ENCODE measurements around the gene ANAPC7.
"Not testable (repeated sequence)": the region's sequence is repeated elsewhere in the genome, so short reads cannot be mapped to it uniquely, and the experiment has no call there.

The ANAPC7 gene, protein sequence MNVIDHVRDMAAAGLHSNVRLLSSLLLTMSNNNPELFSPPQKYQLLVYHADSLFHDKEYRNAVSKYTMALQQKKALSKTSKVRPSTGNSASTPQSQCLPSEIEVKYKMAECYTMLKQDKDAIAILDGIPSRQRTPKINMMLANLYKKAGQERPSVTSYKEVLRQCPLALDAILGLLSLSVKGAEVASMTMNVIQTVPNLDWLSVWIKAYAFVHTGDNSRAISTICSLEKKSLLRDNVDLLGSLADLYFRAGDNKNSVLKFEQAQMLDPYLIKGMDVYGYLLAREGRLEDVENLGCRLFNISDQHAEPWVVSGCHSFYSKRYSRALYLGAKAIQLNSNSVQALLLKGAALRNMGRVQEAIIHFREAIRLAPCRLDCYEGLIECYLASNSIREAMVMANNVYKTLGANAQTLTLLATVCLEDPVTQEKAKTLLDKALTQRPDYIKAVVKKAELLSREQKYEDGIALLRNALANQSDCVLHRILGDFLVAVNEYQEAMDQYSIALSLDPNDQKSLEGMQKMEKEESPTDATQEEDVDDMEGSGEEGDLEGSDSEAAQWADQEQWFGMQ

DNA sequence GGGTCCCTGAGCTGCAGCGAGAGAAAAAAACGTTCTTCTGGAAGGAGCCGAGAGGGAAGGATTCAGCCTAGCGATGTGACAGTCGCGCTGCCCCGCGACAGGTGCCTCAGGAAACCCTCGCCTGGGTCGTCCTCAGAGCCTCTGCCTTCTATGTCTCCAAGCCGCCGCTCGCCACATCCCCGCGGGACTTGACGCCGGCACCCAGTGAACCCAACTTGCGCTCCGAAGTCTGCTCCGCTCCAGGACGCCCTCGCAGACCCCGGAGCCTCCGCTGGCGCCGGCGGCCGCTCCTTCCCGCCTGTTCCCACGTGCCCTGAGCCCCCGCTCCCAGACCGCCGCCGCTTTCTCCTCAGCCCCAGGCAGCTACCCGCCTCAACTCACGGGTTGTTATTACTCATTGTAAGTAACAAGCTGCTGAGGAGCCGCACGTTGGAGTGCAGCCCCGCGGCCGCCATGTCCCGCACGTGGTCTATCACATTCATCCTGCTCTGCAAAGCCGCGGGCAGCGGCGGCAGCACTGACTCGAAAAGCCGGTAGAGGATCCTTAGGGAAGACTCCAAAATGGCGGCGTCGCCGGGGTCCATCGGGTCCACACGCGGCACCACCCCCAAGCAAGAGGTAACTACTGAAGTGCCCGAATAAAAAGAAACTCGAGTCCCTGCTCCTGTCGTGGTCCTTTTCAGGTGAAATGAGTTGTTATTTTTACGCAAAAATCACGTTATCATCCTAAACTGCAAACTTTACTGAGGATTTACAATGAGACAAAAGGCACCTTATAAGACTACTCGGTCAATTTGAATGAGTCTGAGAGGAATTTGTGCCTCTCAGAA, at the start of gene ANAPC7:
Gene ANAPC7, minus strand, starts transcription at position 563 of the 830 bp plus-strand sequence. Its CDS starts 81 bp downstream, at position 482.
- DNase-seq, result peak; percentile 87

DNA sequence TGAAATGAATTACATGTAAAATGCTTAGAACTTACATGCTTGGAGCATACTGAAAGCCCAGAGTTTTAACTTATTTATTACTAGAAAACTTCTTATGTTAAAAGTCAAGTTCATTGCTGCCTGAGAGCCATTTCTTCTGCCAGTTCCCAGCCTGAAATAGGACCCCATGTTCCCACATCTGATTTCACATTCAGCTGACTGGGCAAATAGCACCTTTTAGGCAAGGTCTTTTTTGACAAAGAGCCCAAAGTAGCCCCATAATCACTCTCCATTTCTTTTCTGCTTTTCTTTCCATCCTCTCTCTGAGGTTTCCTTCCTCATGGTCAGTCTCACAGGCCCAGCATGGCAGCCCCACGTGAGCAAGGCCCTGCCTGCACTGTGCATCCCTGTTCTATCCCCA, 47.8 kb upstream of the ANAPC7 start:
- DNase-seq, result no peak

DNA sequence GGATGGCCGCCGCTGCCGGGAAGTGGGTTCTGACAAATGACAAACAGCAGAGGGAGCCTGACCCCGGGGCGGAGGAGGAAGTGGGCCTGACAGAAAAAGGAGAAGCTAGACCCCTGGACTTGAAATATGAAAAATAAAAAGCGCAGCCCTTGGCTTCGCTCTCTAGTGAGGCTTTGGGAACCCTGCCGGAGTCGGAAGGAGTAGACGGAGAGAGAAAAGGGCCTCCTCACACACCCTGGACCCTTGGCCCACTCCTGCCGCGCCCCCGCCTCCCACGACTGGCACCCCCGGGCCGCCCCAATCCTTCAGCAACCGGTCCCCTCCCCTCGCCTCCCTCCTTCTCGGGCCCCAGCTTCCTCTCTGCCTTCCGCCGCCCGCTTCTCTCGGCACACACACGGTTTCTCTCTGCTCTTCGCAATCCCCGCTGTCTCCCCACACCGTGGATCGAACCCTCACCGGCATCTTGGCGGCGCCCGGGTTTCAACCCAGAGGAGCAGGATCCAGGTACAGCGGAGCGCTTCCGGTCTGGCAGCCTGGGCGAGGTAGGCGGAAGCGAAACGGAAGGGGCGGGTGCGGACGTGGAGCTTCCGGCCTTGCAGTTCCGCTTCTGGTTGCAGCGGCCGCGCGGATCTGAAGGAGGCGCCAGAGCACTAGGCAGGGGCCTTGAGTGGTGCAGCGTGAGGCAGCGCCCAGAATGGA, 46.4 kb upstream of the ANAPC7 start, which contains the start of gene ARPC3:
Gene ARPC3, minus strand, starts transcription at position 539 of the 699 bp plus-strand sequence. Its CDS starts 77 bp downstream, at position 462.
- DNase-seq, result peak; percentile 81

DNA sequence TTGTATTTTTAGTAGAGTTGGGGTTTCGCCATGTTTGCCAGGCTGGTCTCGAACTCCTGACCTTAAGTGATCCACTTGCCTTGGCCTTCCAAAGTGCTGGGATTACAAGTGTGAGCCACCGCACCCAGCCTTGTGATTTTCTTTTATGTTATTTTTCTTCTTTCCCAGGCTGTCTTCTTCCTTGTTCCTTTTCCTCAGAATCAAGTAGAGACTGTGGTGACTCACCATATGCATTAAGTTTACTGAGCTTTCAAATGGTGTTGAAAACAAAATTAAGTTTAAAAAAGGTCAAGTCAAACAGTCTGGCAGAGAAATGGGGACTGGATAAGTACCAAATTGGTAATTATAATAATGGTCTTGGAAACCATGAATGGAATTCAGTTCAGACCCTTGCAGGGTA, 40.9 kb upstream of the ANAPC7 start:
- no peak for DNase-seq

DNA sequence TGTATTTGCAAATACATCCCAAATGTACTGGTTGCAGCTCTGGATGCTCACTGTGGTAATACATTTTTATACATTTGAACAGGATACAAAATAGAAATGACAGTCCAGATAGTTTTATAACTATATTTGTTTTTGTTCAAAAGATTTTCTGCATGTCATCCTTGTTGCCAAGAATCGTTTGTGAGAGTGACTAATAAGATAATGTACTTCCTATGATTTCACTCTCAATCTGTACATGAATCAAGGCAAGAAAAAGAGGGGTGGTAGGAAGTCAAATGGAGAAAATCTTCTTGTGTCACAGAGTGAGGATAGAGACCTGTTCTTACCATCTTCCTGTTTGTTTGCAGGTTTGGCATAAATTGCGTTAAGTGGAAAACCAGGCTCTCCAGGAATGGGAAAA, 32.7 kb upstream of the ANAPC7 start:
- DNase-seq, result no peak

DNA sequence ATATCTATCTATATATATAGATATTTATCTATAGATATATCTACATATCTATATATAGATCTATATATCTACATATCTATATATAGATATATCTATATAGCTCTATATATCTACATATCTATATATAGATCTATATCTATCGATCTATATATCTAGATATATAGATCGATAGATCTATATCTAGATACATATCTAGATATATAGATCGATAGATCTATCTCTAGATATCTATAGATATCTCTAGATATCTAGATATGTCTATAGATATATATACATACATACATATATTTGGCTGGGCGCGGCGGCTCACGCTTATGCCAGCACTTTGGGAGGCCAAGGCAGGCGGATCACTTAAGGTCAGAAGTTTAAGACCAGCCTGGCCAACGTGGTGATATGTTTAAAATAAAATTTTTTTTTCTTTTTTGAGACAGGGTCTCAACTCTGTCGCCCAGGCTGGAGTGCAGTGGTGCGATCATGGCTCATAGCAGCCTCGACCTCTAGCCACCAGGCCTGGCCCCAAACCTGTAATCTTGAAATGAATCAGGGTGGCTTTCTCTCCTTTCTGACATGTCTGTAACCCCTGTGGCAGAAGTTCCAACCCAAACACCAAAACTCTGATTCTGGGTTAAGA, 28.6 kb upstream of the ANAPC7 start:
- no peak for DNase-seq

DNA sequence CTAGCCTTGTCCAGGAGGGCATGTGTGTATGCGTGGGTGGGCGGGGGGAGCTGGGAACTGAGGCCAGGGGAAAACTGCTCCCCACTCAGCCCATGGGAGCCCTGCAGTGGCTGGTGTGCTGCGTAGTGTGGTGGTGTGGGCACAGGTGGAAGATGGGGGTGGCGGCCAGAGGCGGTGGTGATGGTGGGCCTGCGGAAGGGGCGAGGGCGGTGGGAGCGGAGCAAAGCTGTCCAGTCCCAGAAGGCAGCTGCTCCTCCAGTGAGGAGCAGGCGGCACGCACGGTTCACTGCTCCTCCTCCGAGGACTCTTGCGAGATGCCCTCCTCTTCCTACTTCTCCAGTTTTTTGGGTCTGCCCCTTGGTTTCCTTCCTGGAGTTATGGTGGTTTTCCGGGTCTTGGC, 26.2 kb upstream of the ANAPC7 start:
- not testable (repeated sequence) for DNase-seq

DNA sequence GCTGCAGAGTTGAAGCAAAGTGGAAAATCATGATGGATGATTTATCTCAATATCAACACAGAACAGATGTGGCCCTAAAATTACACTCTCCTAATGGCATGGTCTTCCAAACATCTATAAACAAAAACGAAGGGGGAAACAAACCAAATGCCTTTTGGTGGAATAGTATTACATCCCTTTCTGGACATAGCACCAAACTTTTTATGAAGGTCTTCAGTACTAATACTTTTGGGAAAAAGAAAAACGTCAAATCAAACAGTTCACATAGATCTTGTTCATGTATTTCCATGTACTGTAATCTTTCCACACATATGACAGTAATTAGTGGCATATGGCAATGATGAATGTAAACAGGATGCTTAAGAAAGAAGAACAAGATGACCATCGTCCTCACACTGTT, 22.9 kb upstream of the ANAPC7 start:
- no peak for DNase-seq

DNA sequence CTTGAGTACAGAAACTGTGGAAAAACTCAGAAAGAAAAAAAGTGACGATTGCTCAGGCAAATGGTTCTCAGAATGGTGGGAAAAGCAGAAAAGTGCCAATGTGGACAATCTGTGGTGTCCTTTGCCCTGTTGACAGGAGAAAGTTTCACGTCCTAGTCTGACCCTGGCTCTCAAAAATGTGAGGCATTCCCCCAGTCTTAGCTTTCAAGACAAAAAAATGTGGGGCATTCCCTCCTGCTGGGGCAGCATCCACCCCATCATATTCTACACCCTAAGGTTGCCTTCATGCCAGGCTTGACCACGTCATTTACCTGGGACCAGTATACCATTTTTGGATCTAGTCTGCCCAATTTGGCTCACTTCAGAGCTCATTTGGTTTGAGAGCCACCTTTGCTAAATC, 20.7 kb upstream of the ANAPC7 start:
- no peak for DNase-seq

DNA sequence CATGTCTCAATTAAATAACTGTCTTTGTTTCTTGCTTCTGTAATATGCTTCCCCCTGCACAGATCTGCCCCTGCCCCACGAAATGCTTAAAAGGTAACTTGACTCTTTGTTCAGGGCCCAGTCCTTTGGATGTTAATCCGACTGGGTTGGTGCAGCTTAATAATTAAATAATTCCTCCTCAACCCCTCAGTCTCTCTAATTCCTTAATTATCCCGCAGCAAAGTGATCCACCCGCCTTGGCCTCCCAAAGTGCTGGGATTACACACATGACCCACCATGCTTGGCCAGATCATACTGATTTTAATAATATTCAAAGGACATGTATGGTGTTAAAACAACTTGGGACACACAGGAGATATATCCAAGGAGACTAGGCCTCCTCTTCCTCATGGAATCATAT, 18.2 kb upstream of the ANAPC7 start:
- DNase-seq, result no peak

DNA sequence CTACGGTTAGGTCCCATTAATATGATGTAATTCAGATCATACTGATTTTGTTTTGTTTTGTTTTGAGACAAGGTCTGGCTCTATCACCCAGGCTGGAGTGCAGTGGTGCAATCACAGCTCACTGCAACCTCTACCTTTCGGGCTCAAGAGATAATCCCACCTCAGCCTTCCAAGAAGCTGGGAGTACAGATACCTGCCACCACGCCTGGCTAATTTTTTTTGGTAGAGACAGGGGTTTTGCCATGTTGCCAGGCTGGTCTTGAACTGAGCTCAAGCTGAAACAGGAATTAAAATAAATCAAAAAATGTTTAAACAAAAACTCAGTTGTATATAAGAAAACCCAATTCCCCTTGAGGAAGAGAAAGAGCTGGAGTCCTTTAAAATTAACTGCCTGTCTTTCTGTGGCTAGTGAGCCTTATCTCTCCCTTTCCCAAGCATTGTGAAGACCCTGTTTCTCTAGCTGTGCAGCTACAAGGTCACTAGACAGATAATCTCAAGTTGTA, 17.7 kb upstream of the ANAPC7 start:
- no peak for DNase-seq

DNA sequence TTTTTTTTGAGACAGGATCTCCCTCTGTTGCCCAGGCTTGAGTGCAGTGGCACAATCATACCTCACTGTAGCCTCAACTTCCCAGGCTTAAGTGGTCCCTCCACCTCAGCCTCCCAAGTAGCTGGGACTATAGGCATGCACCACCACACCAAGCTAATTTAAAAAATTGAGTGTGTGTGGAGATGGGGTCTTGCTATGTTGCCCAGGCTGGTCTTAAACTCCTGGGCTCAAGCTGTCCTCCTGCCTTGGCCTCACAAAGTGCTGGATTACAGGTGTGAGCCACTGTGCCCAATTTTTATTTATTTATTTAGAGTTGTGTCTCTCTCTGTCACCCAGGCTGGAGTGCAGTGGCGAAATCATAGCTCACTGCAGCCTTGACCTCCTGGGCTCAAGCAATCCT, 17.1 kb upstream of the ANAPC7 start:
- DNase-seq, result not testable (repeated sequence)

DNA sequence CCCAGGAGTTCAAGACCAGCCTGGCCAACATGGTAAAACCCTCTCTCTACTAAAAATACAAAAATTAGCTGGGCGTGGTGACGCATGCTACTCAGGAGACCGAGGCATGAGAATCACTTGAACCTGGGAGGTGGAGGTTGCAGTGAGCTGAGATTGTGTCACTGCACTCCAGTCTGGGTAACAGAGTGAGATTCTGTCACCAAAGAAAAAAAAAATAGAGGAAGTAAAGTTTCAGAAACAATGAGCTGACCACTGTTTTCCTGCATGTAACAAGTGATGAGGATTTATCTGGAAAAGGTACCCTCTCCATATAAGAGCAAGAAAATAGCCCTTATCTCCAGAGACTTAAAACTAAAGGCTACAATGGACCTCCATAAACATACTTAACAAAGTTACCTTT, 13.6 kb upstream of the ANAPC7 start:
- not testable (repeated sequence) for DNase-seq

DNA sequence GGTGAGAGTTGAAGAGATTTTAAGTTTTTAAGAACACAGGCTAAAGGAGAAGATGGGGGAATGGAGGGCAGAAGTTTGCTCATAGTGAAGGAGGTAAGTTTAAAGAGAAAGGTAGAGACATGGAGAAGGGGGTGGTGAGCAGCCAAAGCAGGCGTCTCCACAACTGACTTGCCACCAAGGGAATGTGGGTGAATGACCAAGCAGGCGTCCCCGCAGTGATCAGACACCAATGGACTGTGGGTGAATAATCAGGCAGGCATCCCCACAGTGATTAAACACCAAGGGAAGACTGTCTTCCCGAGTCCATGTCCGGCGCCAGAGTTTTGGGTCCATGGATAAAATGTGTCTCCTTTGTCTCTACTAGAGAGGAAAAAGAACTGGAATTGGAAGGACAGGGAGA, 6.6 kb upstream of the ANAPC7 start:
- DNase-seq, result not testable (repeated sequence)

DNA sequence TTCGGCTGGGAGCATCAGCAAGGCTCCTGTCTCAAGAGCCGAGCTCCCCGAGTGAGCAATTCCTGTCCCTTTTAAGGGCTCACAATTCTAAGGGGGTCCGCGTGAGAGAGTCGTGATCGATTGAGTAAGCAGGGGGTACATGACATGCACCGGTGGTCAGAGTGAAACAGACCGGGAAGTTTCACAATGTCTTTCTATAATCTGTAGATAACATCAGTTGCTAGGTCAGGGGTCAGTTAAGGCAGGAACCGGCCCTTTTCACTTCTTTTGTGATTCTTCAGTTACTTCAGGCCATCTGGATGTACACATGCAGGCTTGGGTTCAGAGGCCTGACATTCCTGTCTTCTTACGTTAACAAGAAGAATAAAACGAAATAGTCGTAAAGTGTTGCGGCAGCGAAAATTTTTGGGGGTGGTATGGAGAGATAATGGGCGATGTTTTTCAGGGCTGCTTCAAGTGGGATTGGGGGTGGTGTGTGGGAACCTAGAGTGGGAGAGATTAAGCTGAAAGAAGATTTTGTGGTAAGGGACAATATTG, 1.7 kb upstream of the ANAPC7 start:
- not testable (repeated sequence) for DNase-seq

DNA sequence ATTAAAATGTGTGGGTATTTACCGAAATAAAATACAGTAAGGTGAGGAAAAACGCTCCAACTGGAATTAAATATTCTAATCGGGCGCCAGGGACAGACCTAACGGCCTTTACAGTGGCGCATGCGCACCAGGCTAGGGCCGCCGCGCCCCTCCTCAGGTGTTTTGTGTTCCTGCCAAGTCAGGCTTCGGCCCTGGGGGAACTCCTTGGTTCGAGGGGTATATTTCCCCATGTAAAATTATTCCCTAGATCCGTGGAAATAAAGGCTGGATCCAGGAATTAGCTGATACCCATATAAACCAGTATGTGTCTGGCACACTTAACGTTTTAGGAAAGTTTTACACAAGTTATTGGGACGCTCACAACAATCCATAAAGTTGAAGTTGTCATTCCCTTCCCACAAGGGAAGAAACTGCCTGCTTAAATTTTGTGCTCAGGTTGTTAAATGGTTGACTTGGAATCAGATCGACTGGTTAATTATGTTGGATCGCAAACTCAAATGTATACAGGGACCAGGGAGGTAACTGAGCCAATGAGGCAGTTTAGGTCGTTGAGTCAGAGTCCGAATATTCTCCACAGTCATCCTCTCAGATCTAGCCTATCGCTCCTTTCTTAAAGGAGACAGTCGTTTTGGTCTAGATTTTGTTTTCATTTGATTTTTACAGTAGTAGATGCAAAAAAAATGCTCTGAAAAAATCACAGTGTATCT, 621 bp upstream of the ANAPC7 start:
- DNase-seq, result peak; percentile 80

DNA sequence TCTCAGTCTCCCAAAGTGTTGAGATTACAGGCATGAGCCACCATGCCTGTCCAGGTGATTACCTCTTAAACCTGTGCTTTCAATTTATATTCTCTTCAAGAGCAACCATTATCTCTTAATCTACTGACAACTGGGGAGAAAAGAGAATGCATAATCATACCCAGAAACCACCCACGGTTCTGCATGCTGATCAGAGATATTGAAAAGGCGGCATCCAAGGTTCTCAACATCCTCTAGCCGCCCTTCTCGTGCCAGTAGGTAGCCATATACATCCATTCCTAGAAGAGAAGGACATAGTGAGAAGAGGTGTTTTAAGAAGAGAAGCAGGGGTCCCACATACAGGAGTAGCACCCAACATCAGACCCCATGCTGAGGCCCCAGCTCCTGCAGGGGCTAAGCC, 20.8 kb downstream of the ANAPC7 start:
- no peak for DNase-seq

DNA sequence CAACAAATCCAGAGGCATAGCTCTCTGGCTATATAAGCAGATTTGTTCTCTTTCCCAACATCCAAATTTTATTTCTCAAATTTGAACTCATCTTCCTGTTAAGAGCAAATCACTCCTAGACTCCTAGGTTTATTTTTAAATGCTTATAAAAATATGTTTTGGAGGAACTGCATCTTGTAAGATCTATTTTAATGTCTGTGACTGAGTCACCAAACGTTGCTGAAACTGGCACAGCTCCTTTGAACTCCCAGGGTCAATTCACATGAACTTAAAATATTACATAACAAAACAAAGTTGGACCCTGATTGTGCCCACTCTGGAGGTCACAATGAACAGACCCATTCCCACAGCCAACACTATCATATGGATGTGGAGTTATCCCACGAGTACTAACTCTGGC, 23.9 kb downstream of the ANAPC7 start:
- DNase-seq, result no peak

DNA sequence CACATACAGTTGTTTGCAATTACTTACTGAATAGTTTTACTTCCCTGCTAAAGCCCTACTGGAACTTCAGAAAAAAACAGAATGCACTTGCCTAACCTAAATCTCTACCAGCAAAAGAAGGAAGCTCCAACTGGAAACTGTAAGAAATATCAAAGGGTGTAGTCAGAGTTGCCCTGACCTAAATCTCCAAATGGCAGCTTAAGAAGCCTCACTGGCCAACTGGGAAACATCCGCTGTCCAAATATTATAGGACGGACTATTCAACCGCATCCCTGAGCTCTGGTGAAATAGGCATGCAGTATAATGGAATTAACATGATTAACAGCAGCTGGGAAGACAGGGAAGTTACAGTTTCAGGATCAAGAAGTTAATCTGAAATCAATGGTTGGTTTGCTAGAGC, 24.3 kb downstream of the ANAPC7 start:
- DNase-seq, result no peak

DNA sequence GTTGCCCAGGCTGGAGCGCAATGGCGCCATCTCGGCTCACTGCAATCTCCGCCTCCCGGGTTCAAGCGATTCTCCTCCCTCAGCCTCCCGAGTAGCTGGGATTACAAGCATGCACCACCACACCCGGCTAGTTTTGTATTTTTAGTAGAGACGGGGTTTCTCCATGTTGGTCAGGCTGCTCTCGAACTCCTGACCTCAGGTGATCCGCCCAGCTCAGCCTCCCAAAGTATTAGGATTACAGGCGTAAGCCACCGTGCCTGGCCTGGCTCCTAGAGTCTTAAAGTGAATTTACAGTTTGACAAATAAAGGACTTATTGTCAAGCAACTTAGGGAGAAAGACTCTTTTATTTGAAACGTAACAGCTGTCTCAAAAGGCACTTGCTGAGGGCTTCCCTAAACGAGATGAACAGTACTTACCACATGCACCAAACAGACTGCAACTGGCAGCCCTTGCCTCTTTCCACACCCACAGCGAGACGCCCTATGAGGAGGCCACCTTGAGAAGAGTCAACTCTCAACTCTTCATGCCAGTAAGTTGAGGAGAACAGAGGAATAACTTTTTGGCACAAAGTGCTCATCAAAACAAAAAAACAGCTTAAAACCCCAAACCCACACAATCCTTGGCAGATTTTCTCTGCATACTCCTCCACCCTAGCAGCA, 25.2 kb downstream of the ANAPC7 start:
- DNase-seq, result not testable (repeated sequence)

All from NCI-H2029 treated with DMSO at 0.1 percent for 48 hours (cell line).